Measurements from ENCODE around the gene TRIM60. TPM values are rescaled to one million over a fixed set of nuclear protein-coding genes. Genes with fewer than 3 reads are reported as not detected.
"Not testable (repeated sequence)": the region's sequence is repeated elsewhere in the genome, so short reads cannot be mapped to it uniquely, and the experiment has no call there.

The TRIM60 gene
- not detected for polyA plus RNA-seq (ENCODE audit: insufficient read depth in 1 of 5, insufficient read length in 5 of 5, low replicate concordance in 1 of 5)
- long read RNA-seq, donor 1 = 0 reads
- long read RNA-seq, donor 2 = 0 reads
- long read RNA-seq, donor 3 = 0 reads
- long read RNA-seq, donor 4 = 0 reads
- long read RNA-seq, donor 5 = 0 reads
- long read RNA-seq, donor 6 = 0 reads
- long read RNA-seq, donor 7 = 0 reads
- long read RNA-seq, donor 8 = 0 reads

DNA sequence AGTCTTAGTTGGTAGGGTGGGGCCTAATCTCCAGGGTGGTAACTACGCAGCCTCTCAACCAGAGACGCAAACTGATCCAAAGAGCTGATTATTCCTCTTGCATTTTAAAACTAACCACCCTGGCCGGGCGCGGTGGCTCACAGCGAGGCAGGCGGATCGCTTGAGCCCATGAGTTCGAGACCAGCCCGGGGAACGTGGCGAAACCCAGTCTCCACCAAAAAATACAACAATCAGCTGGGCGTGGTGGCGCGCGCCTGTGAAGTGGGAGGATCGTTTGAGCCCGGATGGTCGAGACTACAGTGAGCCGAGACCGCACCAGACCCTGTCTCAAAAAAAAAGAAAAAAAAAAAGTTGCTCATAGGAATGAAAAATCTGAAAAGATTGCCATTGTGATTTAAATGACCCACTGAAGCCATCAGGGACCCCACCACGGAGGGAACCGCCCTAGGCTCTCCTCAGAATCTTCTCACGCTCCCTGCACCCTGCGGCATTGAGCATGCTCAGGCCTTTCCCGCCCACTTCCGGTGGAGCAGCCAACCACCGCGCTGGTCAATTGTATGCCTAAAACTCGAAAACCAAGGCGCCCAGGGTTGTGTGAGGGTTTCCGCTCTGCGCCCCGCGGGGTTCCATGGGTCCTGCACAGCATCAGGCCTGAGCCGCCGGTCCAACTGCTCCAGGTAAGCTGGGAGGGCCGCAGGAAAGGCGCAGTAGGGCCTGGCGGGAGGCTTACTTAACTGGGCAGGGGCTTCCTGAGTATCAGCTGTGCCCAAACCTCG lies at the start of gene TRIM60:
Gene TRIM60 (plus strand): TSS at position 564 of the 776 bp plus-strand sequence. CDS start 8,074 bp downstream, outside the sequence.
- no peak for DNase-seq

DNA sequence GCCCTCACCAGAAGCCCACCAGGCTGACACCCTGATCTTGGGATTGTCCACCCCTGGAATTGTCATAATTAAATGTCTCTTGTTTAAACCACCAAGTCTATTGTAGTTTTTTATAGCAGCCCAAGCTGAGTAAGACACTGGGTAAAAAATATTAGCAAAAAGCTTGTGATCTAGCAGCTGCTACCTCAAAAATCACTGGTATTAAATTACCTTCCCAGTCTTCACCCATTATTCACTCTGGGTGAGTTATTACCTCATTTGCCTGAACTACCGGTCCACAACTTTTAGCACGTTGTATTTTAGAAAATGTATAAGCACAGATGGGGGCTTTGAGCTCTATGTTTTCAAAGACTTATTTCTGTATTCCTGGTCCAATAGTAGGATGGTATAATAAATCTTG lies 42.3 kb upstream of the TRIM60 start:
- DNase-seq = no peak

DNA sequence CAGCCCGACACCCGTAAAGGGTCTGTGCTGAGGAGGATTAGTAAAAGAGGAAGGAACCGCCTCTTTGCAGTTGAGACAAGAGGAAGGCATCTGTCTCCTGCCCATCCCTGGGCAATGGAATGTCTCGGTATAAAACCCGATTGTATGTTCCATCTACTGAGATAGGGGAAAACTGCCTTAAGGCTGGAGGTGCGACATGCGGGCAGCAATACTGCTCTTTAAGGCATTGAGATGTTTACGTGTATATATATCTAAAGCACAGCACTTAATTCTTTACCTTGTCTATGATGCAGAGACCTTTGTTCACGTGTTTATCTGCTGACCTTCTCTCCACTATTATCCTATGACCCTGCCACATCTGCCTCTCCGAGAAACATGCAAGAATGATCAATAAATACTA lies 41.0 kb upstream of the TRIM60 start:
- DNase-seq = not testable (repeated sequence)

DNA sequence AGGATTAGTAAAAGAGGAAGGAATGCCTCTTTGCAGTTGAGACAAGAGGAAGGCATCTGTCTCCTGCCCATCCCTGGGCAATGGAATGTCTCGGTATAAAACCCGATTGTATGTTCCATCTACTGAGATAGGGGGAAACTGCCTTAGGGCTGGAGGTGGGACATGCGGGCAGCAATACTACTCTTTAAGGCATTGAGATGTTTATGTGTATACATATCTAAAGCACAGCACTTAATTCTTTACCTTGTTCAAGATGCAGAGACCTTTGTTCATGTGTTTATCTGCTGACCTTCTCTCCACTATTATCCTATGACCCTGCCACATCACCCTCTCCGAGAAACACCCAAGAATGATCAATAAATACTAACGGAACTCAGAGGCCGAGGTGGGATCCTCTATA lies 35.7 kb upstream of the TRIM60 start:
- DNase-seq = not testable (repeated sequence)

DNA sequence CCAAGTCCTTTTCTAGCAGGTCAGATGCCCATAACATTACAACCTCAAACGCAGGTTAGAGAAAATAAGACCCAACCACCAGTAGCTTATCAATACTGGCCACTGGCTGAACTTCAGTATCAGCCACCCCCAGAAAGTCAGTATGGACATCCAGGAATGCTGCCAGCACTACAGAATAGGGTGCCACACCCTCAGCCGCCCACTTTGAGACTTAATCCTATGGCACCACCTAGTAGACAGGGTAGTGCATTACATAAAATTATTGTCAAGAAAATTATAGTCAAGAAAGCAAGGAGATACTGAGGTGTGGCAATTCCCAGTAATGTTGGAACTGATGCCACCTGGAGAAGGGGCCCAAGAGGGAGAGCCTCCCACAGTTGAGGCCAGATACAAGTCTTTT lies 34.5 kb upstream of the TRIM60 start:
- no peak for DNase-seq

DNA sequence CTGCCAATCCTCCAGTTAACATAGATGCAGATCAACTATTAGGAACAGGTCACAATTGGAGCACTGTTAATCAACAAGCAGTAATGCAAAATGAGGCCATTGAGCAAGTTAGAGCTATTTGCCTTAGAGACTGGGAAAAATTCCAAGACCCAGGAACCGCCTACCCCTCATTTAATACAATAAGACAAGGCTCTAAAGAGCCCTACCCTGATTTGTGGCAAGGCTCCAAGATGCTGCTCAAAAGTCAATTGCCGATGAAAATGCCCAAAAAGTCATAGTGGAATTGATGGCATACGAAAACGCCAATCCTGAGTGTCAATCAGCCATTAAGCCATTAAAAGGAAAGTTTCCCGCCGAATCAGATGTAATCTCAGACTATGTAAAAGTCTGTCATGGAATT lies 33.9 kb upstream of the TRIM60 start:
- no peak for DNase-seq

DNA sequence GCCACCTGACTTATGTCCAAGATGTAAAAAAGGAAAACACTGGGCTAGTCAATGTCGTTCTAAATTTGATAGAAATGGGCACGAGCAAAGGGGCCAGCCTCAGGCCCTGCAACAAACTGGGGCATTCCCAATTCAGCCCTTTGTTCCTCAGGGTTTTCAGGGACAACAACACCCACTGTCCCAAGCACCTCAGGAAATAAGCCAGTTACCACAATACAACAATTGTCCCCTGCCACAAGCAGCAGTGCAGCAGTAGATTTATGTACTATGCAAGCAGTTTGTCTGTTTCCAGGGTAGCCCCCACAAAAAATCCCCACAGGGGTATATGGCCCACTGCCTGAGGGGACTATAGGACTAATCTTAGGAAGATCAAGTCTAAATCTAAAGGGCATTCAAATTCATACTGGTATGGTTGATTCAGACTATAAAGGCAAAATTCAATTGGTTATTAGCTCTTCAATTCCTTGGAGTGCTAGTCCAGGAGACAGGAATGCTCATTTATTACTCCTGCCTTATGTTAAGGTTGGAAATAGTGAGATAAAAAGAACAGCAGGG lies 33.2 kb upstream of the TRIM60 start:
- not testable (repeated sequence) for DNase-seq

DNA sequence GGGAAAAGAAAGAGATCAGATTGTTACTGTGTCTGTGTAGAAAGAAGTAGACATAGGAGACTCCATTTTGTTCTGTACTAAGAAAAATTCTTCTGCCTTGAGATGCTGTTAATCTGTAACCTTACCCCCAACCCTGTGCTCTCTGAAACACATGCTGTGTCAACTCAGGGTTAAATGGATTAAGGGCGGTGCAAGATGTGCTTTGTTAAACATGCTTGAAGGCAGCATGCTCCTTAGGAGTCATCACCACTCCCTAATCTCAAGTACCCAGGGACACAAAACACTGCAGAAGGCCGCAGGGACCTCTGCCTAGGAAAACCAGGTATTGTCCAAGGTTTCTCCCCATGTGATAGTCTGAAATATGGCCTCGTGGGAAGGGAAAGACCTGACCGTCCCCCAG lies 29.8 kb upstream of the TRIM60 start:
- DNase-seq = not testable (repeated sequence)

DNA sequence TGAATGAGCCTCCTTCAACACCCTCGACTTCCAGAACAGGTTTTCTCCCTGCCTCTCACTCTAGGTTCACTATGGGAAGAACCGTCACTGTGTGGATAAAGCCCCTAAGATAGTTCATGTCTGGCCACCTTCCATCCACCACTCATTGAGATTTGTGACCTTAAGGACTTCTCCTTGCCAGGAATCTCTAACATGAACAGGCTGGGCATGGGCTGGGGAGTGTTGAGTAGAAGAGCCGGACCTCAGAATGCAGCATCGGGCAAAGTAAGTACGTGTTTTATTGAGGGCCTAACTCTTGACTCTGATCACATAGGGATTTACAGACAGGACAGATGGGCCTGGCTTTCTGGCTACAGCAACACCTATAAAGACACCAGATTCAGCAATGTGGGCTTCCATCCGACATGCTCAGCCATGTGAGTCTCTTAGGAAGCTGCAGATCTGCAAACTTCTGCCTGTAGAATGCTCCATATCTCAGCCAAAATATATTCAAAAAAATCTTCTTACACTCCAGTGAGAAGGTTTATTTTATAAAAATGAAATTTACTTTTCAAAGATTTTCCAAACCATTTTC lies 26.4 kb upstream of the TRIM60 start:
- no peak for DNase-seq

DNA sequence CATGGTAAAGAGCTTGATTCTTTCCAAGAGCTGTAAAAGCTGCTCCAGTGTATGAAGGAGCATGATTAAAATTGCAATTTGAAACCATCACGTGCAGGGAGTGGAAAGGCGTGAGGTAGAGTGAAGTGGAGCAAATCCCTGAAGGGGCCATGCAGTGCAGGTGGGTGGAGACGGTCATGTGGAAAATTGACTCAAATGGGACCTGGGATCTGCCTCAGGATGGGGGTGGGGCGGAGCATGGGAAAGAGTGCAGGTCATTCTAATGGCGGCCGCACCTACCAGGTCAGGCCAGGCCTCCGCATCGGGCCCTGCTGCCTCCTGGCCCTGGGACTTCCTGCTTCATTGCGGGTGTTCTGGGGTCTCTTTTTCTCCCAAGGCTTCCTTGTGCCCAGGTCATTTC lies 25.3 kb upstream of the TRIM60 start:
- DNase-seq = no peak

DNA sequence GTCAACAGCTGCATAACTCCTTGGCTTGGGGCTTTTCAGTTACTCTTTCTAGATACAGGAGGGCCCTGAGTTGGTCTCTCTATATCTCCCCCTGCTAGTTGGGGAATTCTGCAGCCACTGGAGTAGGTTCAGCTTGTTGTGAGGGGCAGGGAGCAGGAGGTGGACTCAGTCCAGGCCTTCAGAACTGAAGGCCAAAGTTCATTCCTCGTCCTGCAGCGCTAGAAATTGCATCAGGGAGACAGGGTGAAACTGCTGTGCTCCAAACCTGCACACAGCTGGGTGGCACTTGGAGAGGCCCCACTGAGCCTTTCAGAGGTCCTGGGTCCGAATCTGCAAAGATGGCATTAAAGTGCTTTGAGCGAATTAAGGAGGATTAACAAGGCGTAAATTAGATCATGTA lies 24.9 kb upstream of the TRIM60 start:
- no peak for DNase-seq

DNA sequence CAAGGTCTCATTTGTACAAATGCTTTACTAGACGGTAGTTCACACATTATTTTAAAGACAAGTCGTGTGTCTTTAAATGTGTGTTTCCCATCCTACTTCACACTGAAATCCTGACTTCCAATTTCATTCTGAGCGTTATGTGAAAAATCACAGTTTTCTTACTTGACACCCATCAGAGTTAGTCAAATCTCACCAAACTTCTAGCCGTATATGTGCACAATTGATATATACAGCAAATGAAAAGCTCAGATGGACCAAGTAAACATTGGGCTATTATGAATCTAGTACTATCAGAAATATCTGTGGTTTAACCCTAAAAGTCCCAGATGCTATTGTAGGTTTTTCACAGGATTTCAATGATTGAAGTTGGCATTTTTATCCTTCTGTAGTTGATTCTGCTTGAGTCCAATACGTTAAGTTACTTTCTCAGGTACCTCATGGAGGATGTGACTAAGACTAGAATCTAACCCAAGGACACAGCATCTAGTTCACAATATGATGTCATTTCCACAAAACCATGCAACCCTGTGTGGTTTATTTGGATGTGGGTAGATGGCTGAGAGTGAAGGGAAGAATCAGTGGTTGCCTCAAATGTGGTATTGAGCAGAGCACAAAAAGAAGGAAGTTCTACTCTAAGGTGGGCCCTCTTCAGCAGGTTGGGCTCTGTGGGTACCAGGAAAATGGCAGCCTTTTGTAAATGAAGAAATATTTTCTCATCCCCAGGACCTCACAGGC lies 22.1 kb upstream of the TRIM60 start:
- DNase-seq = no peak

DNA sequence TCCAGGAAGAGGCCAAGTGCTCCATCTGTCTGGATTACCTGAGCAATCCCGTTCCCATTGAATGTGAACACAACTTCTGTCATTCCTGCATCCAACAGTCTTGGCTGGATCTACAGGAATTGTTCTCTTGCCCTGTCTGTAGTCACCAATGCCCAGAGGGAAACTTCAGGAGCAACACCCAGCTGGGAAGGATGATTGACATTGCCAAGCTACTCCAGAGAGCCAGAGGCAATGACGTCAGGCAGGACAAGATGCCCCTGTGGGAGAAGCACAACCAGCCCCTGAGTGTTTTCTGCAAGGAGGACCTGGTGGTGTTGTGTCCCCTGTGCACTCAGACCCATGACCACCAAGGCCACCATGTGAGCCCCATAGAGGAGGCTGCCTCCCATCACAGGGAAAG lies 21.3 kb upstream of the TRIM60 start:
- no peak for DNase-seq

DNA sequence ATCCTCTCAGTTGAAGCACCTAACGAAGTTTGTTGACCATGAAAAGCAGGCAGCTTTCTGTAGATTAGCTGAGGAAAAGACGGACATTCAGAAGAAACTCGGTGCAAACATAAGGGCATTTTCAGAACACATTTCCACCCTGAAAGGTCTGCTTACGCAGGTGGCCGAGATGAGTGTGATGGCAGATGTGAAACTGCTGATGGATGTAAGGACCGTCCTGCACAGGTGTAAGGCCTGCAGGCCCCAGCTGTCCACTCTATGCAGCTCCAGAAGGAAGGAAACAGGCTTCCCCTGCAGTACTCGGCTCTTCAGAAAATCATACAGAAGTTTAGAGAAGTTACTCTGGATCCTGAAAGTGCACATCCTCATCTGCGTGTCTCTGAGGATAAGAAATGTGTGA lies 20.8 kb upstream of the TRIM60 start:
- DNase-seq = no peak

DNA sequence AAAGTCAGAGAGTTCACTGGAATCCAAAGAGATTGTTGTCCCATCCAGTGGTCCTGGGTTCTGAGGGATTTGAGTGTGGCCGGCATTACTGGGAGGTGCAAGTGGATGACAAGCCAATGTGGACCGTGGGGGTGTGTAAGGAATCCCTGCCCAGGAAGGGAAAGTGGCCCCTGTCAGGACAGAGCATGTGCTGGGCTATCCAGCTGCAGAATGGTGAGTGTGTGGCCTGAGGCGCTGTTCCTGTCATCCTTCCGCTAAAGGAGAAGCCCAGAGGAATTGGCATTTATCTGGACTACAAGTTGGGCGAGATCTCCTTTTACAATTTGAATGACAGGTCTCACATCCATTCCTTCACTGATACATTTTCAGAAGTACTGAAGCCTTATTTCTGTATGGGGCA lies 20.4 kb upstream of the TRIM60 start:
- DNase-seq = no peak

DNA sequence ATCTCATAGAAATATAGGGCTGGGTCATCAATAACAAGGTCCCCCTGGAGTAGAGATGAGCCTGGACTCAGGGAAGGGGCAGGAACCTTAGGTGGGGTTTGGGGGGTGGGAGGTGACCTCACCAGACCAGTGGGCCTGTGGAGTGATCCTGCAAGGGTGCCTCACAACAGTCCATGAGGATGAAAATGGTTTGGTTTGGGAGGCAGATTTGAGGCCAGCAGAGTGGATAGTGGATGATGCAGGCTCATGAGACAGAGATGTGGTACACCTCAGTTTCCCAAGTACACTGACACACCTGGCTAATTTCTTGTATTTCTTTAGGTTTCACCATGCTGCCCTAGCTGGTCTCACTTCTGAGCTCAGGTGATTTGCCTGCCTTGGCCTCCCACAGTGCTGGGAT lies 18.1 kb upstream of the TRIM60 start:
- DNase-seq = no peak

DNA sequence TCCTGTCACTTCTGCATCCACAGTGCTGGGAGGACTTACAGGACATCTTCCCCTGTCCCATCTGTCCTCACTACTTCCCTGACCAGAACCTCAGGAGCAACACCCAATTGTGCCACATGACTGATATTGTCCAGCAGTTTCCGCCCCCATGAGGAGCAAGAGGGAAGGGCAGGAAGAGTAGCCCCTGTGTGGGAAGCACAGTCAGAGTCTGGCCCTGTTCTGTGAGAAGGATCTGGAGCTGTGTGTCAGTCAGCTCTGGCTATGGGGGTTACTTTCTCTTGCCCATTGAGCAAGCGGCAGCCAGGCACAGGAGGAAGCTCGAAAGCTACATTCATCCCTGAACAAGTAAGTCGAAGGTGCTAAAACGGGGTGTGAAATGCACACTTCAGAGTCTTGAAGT lies 14.8 kb upstream of the TRIM60 start:
- DNase-seq = no peak

DNA sequence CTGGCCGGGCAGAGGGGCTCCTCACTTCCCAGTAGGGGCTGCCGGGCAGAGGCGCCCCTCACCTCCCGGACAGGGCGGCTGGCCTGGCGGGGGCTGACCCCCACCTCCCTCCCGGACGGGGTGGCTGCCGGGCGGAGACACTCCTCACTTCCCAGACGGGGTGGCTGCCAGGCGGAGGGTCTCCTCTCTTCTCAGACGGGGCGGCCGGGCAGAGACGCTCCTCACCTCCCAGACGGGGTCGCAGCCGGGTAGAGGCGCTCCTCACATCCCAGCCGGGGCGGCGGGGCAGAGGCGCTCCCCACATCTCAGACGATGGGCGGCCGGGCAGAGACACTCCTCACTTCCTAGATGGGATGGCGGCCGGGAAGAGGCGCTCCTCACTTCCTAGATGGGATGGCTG lies 11.8 kb upstream of the TRIM60 start:
- not testable (repeated sequence) for DNase-seq

DNA sequence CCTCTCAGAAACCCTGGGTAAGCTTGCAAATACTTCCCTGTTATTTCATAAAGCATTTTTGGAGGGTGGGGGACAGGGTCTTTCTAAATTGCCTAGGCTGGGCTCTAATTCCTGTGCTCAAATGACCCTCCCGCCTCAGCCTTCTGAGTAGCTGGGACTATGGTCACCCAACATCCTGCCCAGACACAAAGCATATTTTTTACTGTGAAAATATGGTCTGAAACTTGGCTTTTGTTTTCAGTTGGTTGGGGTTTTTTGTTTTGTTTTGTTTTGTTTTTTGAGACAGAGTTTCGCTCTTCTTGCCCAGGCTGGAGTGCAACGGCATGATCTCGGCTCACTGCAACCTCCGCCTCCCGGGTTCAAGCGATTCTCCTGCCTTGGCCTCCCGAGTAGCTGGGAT lies 6.0 kb upstream of the TRIM60 start:
- DNase-seq = not testable (repeated sequence)

DNA sequence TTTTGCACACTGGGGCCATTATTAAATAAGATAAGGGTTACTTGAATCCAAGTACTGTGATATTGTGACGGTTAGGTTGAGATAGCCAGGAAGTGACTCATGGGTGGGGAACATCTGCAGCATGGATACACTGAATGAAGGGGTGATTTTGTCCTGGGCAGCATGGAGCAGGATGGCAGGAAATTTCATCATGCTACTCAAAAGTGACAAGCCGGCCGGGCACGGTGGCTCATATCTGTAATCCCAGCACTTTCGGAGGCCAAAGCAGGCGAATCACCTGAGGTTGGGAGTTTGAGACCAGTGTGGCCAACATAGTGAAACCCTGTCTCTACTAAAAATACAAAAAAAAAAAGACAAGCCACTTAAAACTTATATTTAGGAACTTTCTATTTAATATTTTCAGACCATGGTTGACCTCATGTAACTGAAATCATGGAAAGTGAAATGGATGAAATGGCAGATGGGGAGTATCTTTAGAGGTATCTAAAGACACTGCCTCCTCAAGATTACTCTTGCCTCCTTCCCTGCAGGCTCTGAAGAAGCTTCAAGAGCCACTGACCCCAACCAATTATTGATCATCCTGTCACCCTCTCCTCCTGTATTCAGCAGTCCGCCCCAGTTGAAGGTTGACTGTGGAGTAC lies 3.9 kb upstream of the TRIM60 start:
- DNase-seq = no peak

DNA sequence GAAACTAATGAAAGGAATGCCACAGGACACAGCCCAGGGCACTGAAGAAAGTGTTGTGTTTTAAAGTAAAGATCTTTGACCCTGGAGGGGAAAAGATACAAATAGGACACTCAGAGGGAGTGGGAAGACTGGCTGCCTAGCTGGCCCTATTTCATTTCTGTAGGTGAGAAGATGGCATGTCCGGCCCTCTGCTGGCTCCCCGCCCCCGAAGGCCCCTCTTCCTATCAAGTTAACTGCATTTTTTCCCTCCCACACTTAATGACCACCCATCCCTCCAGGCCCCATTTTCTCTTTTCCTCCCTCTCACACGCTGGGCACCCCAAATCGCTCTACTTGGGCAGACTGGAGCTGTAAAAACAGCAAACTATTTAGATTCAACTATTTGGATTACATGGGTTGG lies 16.4 kb downstream of the TRIM60 start:
- no peak for DNase-seq

DNA sequence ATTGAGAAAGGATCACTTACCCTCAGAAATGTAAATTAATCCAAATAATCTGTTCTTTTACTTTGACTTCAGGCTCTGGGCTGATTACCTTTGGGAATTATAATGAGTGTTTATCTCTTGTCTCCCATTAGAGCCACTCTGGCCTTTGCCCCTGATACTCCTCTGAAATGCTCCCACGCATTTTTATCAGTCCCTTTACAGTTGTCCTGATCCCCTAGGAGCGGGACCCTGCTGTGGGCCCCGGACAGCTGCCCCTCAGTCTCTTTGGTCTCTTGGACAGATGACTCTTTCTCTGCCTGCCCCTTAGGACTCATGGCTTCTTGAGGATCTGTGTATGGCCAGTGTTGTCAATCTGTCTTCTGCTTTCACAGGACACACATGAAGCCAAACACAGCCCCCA lies 20.8 kb downstream of the TRIM60 start:
- no peak for DNase-seq

Measured in right lung (tissue), 10 donors.